PFSK-1 (cell line): ENCODE results near the gene OXLD1. TPM values are rescaled to one million over a fixed set of nuclear protein-coding genes. Genes with fewer than 3 reads are reported as not detected.

Experiments
- FOXP2 ChIP-seq: optimal IDR thresholded peaks from 2 replicates; pipeline ENCODE3; 2011; ENCODE audit warnings: borderline replicate concordance, control low read depth, inconsistent platforms; ENCODE audit not compliant: insufficient read depth; ENCODE audit errors: extremely low read length, extremely low read depth
- POLR2AphosphoS5 ChIP-seq: IDR thresholded peaks from 2 replicates; pipeline ENCODE4 v1.6.1; 2012; ENCODE audit warnings: low read depth, mild to moderate bottlenecking, control low read depth, low read length, moderate library complexity
- REST ChIP-seq, 2 experiments: IDR thresholded peaks; 2 replicates each; pipeline versions ENCODE4 v1.6.1 to v1.8.0; 2011 to 2012; ENCODE audit warnings: low read depth in 2 of 2, low read length in 2 of 2, control low read depth in 1 of 2, inconsistent platforms in 1 of 2, mild to moderate bottlenecking in 1 of 2, moderate library complexity in 1 of 2; ENCODE audit not compliant: insufficient read depth in 1 of 2
- SIN3A ChIP-seq: IDR thresholded peaks from 2 replicates; pipeline ENCODE4 v1.6.1; 2012; ENCODE audit warnings: mild to moderate bottlenecking, low read length, moderate library complexity, borderline replicate concordance; ENCODE audit not compliant: insufficient read depth
- TAF1 ChIP-seq: IDR thresholded peaks from 2 replicates; pipeline ENCODE4 v1.6.1; 2012; ENCODE audit warnings: low read length, control low read depth, borderline replicate concordance; ENCODE audit not compliant: insufficient read depth
- polyA plus RNA-seq: library from polyadenylated mRNA; unstranded; fragments of >200 nt; gene quantifications from one replicate; pipeline ENCODE4 v1.2.1, GENCODE V29; 2012; ENCODE audit warnings: low read depth, missing spikeins; ENCODE audit not compliant: insufficient read length

The OXLD1 gene
- 96.6 TPM for polyA plus RNA-seq

- TF ChIP-seq SIN3A (no peak; the same call in 1 of the 2 replicates), TAF1 (peak; percentile 98), FOXP2 (peak; percentile 96), REST (IDR thresholded peaks at IDR 0.05; ENCODE audit: insufficient read depth in 1 of 2, low read depth in 2 of 2, low read length in 2 of 2) (peak in 1 of 2 experiments; percentile 42; a peak in 1 of 4 replicates), POLR2AphosphoS5 (peak; percentile 82; the same call in 1 of the 2 replicates)
Observed at GRCh38 chr17:81666342-81667191, at the start of gene OXLD1, which contains the start of gene CCDC137. Gene OXLD1, minus strand, starts transcription at chr17:81666605. Its CDS starts 28 bp downstream, at chr17:81666577. Gene CCDC137, plus strand, starts transcription at chr17:81666737. Its CDS starts 30 bp downstream, at chr17:81666767.

DNA sequence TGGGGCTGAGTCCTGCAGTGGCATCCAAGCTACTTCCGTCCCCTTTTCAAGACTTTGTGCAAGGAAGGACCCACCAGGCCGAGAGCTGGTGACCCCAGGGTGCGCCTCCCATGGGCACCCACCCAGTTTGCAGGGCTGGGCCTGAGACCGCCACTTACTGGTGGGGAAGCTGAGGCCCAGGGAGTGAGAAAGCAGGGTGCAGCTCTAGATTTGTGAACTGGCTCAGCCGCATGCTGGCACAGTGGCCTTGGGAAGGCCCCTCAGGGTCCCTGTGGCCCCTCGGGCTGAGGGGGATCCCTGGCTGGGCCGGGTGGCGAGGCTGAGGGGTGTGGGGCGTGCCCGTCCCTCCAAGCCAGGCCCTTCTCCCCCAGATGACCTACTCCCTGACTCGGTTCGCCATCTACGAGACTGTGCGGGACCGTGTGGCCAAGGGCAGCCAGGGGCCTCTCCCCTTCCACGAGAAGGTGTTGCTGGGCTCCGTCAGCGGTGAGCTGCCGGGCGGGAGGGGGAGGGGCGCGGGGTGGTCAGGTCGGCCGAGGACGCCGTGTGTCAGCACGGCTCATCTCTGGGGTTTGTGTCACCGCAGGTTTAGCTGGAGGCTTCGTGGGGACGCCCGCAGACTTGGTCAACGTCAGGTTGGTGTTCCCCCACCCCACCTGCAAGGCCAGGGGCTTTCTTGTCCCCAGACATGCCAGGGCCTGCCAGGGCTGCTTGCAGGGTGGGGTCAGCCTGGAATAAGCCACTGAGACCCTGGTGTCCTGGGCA lies 48.9 kb upstream of the OXLD1 start:
- TF ChIP-seq POLR2AphosphoS5 (no peak), SIN3A (no peak), REST (IDR thresholded peaks at IDR 0.05; ENCODE audit: insufficient read depth in 1 of 2, low read depth in 2 of 2, low read length in 2 of 2) (no peak), FOXP2 (no peak), TAF1 (no peak)

DNA sequence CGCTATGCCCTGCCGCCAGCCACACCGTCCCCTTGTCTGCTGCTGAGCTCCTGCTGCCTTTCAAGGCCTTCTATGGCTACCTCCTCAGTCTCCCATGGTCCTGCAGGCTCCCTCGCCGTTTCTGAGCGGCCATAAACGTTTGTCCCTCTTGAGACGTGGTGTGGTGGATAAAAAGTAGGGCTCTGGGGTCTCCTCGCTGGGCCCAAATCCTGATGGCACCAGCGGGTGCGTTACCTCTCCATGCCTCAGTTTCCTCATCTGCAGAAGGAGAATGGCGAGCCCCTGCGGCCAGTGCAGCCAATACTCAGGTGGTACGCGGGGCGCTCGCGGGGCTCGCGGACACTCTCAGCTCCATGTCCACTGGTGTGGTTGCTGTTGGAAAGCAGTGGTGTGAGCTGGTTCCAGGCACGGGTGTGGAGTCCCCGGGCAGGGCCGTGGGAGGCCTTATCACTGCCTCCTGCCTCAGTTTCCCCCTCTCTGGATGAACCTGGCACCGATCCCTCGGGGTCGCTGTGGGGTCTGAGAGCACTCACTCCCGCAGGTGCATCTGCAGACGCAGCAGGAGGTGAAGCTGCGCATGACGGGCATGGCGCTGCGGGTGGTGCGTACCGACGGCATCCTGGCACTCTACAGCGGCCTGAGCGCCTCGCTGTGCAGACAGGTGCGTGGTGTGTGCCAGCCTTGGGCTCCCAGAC lies 48.2 kb upstream of the OXLD1 start:
- TF ChIP-seq POLR2AphosphoS5 (no peak), SIN3A (no peak), TAF1 (no peak), FOXP2 (no peak), REST (IDR thresholded peaks at IDR 0.05; ENCODE audit: insufficient read depth in 1 of 2, low read depth in 2 of 2, low read length in 2 of 2) (no peak)

- no peak for TF ChIP-seq REST (IDR thresholded peaks at IDR 0.05; ENCODE audit: insufficient read depth in 1 of 2, low read depth in 2 of 2, low read length in 2 of 2)
- no peak for TF ChIP-seq SIN3A
- no peak for TF ChIP-seq TAF1
- no peak for TF ChIP-seq FOXP2
- TF ChIP-seq POLR2AphosphoS5: no peak
Observed at GRCh38 chr17:81713556-81714411, 47.4 kb upstream of the OXLD1 start.
